ENCODE results near the gene BGN. TPM values are rescaled to one million over a fixed set of nuclear protein-coding genes. Genes with fewer than 3 reads are reported as not detected.

BGN gene
- total and polyA plus RNA-seq, 3 experiments from 2014 or later: not detected

DNA sequence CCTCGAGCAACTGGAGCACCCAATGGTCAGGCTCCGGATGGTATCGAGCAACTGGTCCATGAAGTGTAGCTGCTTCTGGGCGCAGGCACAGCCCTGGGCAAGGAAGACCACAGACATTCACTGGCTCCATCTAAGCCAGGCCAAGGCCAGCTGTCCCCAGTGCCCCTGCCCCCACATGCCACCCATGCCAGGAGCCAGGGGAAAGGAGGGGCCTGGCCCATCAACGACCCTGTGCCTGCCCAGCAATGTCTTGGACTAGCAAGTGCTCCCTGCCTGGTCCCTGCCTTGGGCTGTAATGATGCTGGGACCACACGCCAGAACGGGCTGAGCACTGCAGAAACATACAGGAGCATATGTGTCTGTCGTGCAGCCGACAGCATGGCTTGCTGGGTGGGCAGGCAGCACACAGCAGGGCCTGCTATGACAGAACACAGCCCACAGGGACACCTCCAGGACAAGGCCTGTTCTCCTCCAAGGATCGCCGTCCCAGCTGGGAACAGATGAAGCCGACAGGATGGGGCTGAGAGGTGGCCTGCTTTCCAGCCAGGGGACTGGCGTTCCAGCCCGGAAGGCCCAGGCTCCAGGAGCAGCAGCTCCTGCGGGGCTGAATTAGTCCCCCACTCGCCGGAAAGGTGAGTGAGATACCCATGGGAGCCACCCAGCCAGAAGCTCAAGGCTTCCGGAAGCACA, 37.5 kb upstream of the BGN start:
- POLR2A ChIA-PET: no interaction called here
- peaks cover 0 to 57% (median 3%) of the 10 kb centered on the region in 3 donors for H3K36me3 Mint-ChIP-seq

GRCh38 chrX:153457827-153458466, 36.8 kb upstream of the BGN start:
- H3K4me1 Mint-ChIP-seq: peaks cover 0 to 4% (median 0%) of the 10 kb centered on the region in 3 donors
- peaks cover 0 to 56% (median 3%) of the 10 kb centered on the region in 3 donors for H3K36me3 Mint-ChIP-seq
- H3K27ac Mint-ChIP-seq: no peak overlapping the region
- no peaks in the 10 kb centered on the region for H3K4me1 ChIP-seq (ENCODE audit: insufficient read depth, low read length)
- ChIA-PET POLR2A (no interaction called here), CTCF (interaction anchor here (1.0 kb wide), 1 partner anchor 49 kb away, joined by 3 read pairs; no protein-coding TSS in a partner anchor)
- DNase-seq: no peak
- no peaks in the 10 kb centered on the region for H3K27me3 ChIP-seq (ENCODE audit: insufficient read depth, low read length, poor library complexity, severe bottlenecking)
- no peaks in the 10 kb centered on the region for H3K9me3 ChIP-seq (ENCODE audit: low read length)
- H3K27me3 Mint-ChIP-seq: peaks cover 0 to 1% of the 10 kb centered on the region in 2 donors
- H3K9me3 Mint-ChIP-seq: no peaks in the 10 kb centered on the region
- H3K27ac ChIP-seq (ENCODE audit: low read depth, low read length): no peak overlapping the region
- H3K4me3 ChIP-seq (ENCODE audit: low read length): no peak overlapping the region
- no peaks in the 10 kb centered on the region for H3K36me3 ChIP-seq (ENCODE audit: insufficient read depth, low read length)
- no peak overlapping the region for H3K4me3 Mint-ChIP-seq

More for the DNA sequence above, 37.5 kb upstream of the BGN start:
- H3K27ac ChIP-seq (ENCODE audit: low read depth, low read length): no peak overlapping the region
- Mint-ChIP-seq H3K27ac (no peak overlapping the region), H3K9me3 (no peaks in the 10 kb centered on the region), H3K4me1 (peaks cover 0 to 4% (median 0%) of the 10 kb centered on the region in 3 donors), H3K27me3 (peaks cover 0 to 1% of the 10 kb centered on the region in 2 donors), H3K4me3 (no peak overlapping the region)
- no peaks in the 10 kb centered on the region for H3K36me3 ChIP-seq (ENCODE audit: insufficient read depth, low read length)
- no peaks in the 10 kb centered on the region for H3K4me1 ChIP-seq (ENCODE audit: insufficient read depth, low read length)
- H3K27me3 ChIP-seq (ENCODE audit: insufficient read depth, low read length, poor library complexity, severe bottlenecking): no peaks in the 10 kb centered on the region
- CTCF ChIA-PET: no interaction called here
- DNase-seq: no peak
- H3K4me3 ChIP-seq (ENCODE audit: low read length): no peak overlapping the region
- no peaks in the 10 kb centered on the region for H3K9me3 ChIP-seq (ENCODE audit: low read length)

GRCh38 chrX:153458476-153458875, 36.3 kb upstream of the BGN start:
- Mint-ChIP-seq H3K36me3 (peaks cover 0 to 57% (median 3%) of the 10 kb centered on the region in 3 donors), H3K27me3 (peaks cover 0 to 1% of the 10 kb centered on the region in 2 donors), H3K9me3 (no peaks in the 10 kb centered on the region), H3K4me1 (peaks cover 0 to 4% (median 0%) of the 10 kb centered on the region in 3 donors), H3K4me3 (no peak overlapping the region), H3K27ac (no peak overlapping the region)
- Histone ChIP-seq H3K4me3 (ENCODE audit: low read length) (no peak overlapping the region), H3K4me1 (ENCODE audit: insufficient read depth, low read length) (no peaks in the 10 kb centered on the region), H3K36me3 (ENCODE audit: insufficient read depth, low read length) (no peaks in the 10 kb centered on the region), H3K27me3 (ENCODE audit: insufficient read depth, low read length, poor library complexity, severe bottlenecking) (no peaks in the 10 kb centered on the region), H3K9me3 (ENCODE audit: low read length) (no peaks in the 10 kb centered on the region), H3K27ac (ENCODE audit: low read depth, low read length) (no peak overlapping the region)
- CTCF ChIA-PET: interaction anchor here (1.0 kb wide), 1 partner anchor 49 kb away, joined by 3 read pairs; no protein-coding TSS in a partner anchor
- POLR2A ChIA-PET: no interaction called here
- DNase-seq: no peak

GRCh38 chrX:153459986-153460385, 34.8 kb upstream of the BGN start:
- Mint-ChIP-seq H3K27me3 (peaks cover 0 to 3% of the 10 kb centered on the region in 2 donors), H3K36me3 (peaks cover 0 to 64% (median 3%) of the 10 kb centered on the region in 3 donors), H3K4me1 (peaks cover 0 to 4% (median 0%) of the 10 kb centered on the region in 3 donors), H3K27ac (peak overlapping the region in 2 of 8 donors; percentile 12 to 75), H3K4me3 (no peak overlapping the region), H3K9me3 (no peaks in the 10 kb centered on the region)
- Histone ChIP-seq H3K36me3 (ENCODE audit: insufficient read depth, low read length) (no peaks in the 10 kb centered on the region), H3K27ac (ENCODE audit: low read depth, low read length) (no peak overlapping the region), H3K4me3 (ENCODE audit: low read length) (no peak overlapping the region), H3K4me1 (ENCODE audit: insufficient read depth, low read length) (no peaks in the 10 kb centered on the region), H3K9me3 (ENCODE audit: low read length) (no peaks in the 10 kb centered on the region), H3K27me3 (ENCODE audit: insufficient read depth, low read length, poor library complexity, severe bottlenecking) (no peaks in the 10 kb centered on the region)
- DNase-seq: no peak
- ChIA-PET POLR2A (no interaction called here), CTCF (interaction anchor here (2.5 kb wide), 1 partner anchor 46 kb away, joined by 16 read pairs; no protein-coding TSS in a partner anchor)

DNA sequence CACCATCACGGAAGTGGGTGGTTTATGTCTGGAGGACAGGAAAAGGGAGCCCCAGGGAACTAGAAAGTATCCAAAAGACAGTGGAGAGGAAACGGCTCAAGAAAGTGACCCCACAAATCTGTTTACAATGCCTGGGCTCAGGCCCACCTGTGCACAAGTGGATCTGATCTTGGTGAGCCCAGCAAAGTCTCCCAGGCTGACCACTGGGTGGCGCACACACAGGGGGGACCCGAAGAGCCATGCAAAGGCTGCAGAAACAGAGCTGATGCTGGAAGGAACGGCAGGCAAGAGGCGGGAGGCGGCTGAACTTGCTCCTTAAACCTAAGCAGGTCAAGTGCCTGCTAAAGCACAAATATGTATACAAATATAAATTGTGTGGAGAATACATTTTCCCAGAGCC, 34.0 kb upstream of the BGN start:
- Mint-ChIP-seq H3K4me1 (peaks cover 0 to 4% (median 0%) of the 10 kb centered on the region in 3 donors), H3K27me3 (peaks cover 0 to 3% of the 10 kb centered on the region in 2 donors), H3K27ac (no peak overlapping the region), H3K36me3 (peaks cover 0 to 60% (median 3%) of the 10 kb centered on the region in 3 donors), H3K9me3 (no peaks in the 10 kb centered on the region), H3K4me3 (no peak overlapping the region)
- H3K36me3 ChIP-seq (ENCODE audit: insufficient read depth, low read length): no peaks in the 10 kb centered on the region
- ChIA-PET CTCF (interaction anchor here (1.1 to 2.5 kb wide), 2 partner anchors 9 to 46 kb away, joined by 3 to 16 read pairs; no protein-coding TSS in a partner anchor), POLR2A (no interaction called here)
- DNase-seq: peak; percentile 6 to 57 (median 25)
- H3K4me1 ChIP-seq (ENCODE audit: insufficient read depth, low read length): no peaks in the 10 kb centered on the region
- H3K9me3 ChIP-seq (ENCODE audit: low read length): no peaks in the 10 kb centered on the region
- H3K27me3 ChIP-seq (ENCODE audit: insufficient read depth, low read length, poor library complexity, severe bottlenecking): no peaks in the 10 kb centered on the region
- no peak overlapping the region for H3K4me3 ChIP-seq (ENCODE audit: low read length)
- no peak overlapping the region for H3K27ac ChIP-seq (ENCODE audit: low read depth, low read length)

DNA sequence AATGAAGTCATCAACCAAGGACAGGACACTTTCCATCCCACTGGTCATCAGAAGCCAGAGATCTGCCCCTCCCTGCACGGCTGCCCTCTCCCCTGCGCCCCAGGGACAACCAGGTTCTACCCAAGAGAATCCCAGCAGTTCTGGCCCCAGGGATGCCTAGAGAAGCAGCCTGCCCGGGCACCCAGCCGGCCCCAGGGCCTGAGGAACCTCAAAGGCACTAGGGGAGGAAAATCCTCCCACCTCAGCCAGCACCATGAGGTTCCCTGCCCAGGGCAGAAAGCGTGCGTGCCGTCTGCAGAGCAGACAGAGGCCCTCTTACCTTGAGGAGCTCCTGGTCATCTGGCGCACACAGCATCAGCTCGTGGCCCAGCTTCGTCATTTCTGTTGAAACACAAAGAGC, 32.5 kb upstream of the BGN start:
- Mint-ChIP-seq H3K27me3 (peaks cover 0 to 5% of the 10 kb centered on the region in 2 donors), H3K4me3 (no peak overlapping the region), H3K36me3 (peaks cover 0 to 59% (median 3%) of the 10 kb centered on the region in 3 donors), H3K9me3 (no peaks in the 10 kb centered on the region), H3K27ac (no peak overlapping the region), H3K4me1 (peaks cover 2 to 6% (median 2%) of the 10 kb centered on the region in 3 donors)
- Histone ChIP-seq H3K36me3 (ENCODE audit: insufficient read depth, low read length) (no peaks in the 10 kb centered on the region), H3K9me3 (ENCODE audit: low read length) (no peaks in the 10 kb centered on the region), H3K27me3 (ENCODE audit: insufficient read depth, low read length, poor library complexity, severe bottlenecking) (no peaks in the 10 kb centered on the region), H3K4me1 (ENCODE audit: insufficient read depth, low read length) (no peaks in the 10 kb centered on the region), H3K4me3 (ENCODE audit: low read length) (no peak overlapping the region), H3K27ac (ENCODE audit: low read depth, low read length) (no peak overlapping the region)
- DNase-seq: no peak
- ChIA-PET POLR2A (no interaction called here), CTCF (no interaction called here)

DNA sequence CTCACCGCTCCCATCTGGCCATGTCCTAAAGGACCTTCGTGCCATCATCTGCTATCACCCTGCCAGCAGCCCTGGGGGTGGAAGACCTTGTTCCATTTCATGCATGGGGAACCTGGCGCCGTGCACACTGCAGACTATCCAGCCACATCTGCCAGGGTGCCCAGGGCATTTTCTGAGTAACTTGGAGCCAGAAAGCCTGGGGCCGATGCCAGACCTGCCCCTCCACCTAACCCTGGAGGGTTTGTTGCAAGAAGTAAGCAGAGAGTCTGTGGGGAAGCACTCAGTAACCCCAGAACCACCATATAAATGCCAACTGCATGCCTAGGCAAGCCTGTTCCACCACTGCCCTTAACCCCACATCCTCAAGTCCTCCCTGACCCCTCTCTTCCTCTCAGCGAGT, 31.7 kb upstream of the BGN start:
- H3K4me1 Mint-ChIP-seq: peaks cover 4 to 9% (median 7%) of the 10 kb centered on the region in 3 donors
- POLR2A ChIA-PET: no interaction called here
- CTCF ChIA-PET: no interaction called here
- H3K36me3 Mint-ChIP-seq: peaks cover 0 to 63% (median 3%) of the 10 kb centered on the region in 3 donors
- no peaks in the 10 kb centered on the region for H3K9me3 Mint-ChIP-seq
- H3K27ac Mint-ChIP-seq: no peak overlapping the region
- peaks cover 0 to 5% of the 10 kb centered on the region in 2 donors for H3K27me3 Mint-ChIP-seq
- H3K36me3 ChIP-seq (ENCODE audit: insufficient read depth, low read length): no peaks in the 10 kb centered on the region
- H3K27ac ChIP-seq (ENCODE audit: low read depth, low read length): no peak overlapping the region
- no peaks in the 10 kb centered on the region for H3K27me3 ChIP-seq (ENCODE audit: insufficient read depth, low read length, poor library complexity, severe bottlenecking)
- no peaks in the 10 kb centered on the region for H3K4me1 ChIP-seq (ENCODE audit: insufficient read depth, low read length)
- H3K4me3 ChIP-seq (ENCODE audit: low read length): no peak overlapping the region
- no peaks in the 10 kb centered on the region for H3K9me3 ChIP-seq (ENCODE audit: low read length)
- DNase-seq: no peak
- H3K4me3 Mint-ChIP-seq: no peak overlapping the region

- H3K27ac Mint-ChIP-seq: no peak overlapping the region
- POLR2A ChIA-PET: no interaction called here
- no peak for DNase-seq
These were observed 31.2 kb upstream of the BGN start for GRCh38 chrX:153463556-153463955.

More at GRCh38 chrX:153463556-153463955, 31.2 kb upstream of the BGN start:
- CTCF ChIA-PET: no interaction called here
- no peaks in the 10 kb centered on the region for H3K36me3 ChIP-seq (ENCODE audit: insufficient read depth, low read length)
- Mint-ChIP-seq H3K9me3 (no peaks in the 10 kb centered on the region), H3K4me3 (no peak overlapping the region), H3K36me3 (peaks cover 0 to 61% (median 3%) of the 10 kb centered on the region in 3 donors), H3K27me3 (peaks cover 0 to 5% of the 10 kb centered on the region in 2 donors), H3K4me1 (peaks cover 4 to 9% (median 7%) of the 10 kb centered on the region in 3 donors)
- H3K4me3 ChIP-seq (ENCODE audit: low read length): no peak overlapping the region
- no peak overlapping the region for H3K27ac ChIP-seq (ENCODE audit: low read depth, low read length)
- no peaks in the 10 kb centered on the region for H3K4me1 ChIP-seq (ENCODE audit: insufficient read depth, low read length)
- no peaks in the 10 kb centered on the region for H3K27me3 ChIP-seq (ENCODE audit: insufficient read depth, low read length, poor library complexity, severe bottlenecking)
- no peaks in the 10 kb centered on the region for H3K9me3 ChIP-seq (ENCODE audit: low read length)
